NCI-H2029 (cell line): Measurements from ENCODE around the gene DCLRE1B.
A peak's percentile ranks its signal among the peaks of the same experiment; 100 is the strongest.

Experiments used
- DNase-seq: peaks from one replicate; lab custom pipeline; 2025; lab: John Stamatoyannopoulos, UW

The DCLRE1B gene

DNA sequence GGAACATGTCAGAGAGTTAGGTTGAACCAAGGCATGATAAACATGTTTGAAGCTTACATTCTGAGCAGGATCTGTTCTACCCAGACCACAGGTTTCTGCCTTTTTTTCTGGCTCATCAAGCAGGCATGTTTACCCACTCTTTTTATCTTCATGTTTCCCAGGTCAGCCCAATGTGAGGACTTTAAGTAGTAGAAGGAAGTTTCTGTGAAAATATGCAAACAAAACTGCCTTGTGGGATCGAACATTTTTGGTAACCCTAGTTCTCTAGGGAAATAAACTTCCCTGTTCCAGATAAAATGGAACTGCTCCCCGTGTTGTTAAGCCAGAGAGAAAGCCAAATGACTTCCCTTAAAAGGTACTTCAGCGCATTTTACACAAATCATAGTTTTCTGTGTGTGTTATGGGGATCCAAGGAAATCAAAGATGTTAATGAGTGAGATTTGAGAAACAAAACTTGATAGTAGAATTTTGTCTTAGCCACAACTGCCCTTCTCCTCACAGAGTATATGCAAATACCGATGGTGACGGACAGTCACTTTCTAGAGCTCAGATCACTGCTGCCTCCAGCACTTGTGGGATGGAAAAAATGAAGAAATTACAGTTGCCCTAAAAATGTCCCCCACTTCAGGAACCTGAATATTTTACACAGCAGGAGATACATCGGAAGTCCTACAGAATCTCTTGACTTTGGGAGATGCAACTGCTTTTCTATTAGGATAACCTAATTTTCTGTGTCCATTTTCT is 23.2 kb downstream of the DCLRE1B start:
- DNase-seq: no peak

DNA sequence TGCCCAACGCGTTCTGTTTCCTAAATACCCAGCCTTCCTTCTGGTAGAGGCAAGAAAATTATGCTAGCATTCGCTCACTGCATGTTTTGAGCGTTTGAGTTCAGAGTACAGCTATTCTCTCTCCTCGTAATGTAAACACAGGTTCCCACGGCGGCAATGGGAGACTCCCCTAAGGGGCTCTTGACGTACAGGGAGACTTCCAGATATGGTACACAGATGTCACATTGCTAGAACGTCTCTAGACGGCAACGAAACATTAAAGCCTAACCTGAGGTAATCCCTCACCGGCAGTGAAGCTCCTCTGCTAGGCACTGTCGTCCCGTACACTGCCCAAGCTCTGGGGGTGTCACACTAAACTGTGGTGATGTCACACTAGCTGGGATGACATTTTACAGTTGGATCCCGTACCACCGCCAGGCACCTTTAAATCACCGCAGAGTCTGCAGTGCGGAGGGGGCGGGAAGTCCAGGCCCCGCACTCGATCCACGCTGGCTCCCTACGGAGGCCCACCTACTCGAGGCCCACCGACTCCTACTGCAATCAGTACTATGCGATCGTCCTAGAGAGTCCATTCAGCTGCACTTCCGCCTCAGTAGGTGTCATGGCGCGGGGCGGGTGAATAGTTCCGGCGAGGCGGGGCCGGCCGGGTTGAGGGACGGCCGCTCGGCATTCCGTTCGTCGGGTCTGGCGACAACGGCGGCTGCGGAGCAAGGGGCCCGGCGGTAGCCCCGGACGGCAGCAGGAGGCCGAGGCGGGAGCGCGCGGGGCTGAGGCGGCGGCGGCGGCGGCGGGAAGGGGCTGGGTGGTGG is 24.0 kb downstream of the DCLRE1B start, which contains the start of gene HIPK1:
Gene HIPK1, plus strand, starts transcription at position 384 of the 809 bp plus-strand sequence.
- peak; percentile 87 for DNase-seq

DNA sequence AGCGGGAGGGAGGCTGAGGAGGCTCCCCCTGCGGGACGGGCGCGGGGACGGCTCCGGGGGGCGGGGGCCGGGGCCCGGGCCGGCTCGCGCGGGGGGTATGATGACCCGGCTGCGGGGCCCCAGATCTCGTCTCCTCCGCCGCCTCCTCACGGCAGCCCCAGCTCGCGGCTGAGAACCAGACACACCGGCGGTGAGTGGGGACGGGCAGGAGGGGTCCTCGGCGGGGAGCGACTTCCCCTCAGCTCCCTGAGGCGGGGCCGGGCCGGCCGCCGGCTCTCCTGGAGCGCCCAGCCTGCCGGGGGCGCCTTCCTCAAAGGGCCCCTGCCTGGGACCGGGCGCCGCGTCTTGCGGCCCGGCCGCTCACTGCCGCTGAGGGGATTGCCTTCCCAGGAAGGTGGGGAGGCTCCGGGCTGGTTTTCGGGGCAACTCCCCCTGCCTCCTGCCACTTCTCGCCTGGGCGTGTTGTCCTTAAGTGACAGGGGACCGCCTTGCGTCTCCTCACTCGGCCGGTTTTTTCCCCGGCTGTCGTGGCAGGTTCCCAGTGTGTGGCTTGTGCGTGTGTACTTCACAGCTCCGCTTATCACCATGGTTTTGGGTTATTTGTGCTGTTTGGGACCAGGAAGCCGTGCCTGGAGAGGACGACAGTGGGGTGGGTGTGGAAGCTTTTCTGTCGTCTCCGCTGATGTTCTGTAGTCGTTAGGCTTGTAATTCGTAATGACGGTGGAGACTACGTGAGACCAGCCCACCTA is 24.8 kb downstream of the DCLRE1B start:
- no peak for DNase-seq

DNA sequence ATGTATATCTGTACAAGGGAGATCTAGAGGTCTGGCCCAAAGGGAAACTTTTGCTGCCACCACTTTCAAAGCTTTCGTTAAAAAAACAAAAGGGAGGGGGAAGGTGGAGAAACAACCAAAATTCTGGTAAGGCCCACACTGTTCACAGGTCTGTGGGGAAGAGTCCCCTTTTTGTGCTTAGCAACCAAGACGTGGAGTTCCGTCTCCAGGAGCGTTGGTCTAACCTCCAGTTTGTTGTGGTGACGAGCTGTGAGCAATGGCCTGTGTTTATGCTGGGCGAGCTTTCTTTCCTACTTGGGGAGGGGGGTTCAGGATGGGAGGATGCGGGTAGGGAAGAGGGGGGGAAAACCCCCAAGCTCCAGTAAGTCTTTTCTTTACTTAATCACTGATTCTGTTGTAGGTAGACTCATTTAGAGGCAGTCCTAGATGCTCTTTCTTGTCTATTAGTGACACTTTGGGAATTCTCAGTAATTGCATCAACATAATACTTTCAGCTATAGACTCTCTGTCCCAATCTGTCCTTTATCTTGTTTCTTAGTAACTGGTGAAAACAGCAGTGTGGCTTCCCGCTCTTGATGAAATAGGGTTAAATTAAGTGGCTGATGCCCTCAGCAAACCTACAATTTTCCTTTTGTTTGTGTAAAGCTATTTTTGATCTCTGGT is 25.5 kb downstream of the DCLRE1B start:
- DNase-seq: no peak

DNA sequence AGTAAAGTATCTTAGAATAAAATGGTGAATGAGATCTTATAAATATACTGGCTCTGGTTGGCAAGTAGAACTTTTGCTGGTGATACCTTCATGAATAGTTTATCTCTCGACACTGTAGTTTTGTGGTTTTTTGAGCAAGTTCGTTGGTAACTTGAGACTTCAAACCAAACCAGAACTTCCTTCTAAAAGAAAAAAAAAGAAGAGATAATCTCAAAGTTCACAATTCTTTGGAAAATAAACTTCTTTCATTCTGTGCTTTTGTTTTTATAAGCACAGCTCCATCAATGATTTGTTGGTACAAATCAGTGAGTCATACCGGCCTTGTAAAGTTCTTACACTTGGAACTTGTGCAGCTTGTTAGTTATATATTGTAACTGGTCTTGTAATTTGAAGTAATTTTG is 26.3 kb downstream of the DCLRE1B start:
- DNase-seq: no peak

DNA sequence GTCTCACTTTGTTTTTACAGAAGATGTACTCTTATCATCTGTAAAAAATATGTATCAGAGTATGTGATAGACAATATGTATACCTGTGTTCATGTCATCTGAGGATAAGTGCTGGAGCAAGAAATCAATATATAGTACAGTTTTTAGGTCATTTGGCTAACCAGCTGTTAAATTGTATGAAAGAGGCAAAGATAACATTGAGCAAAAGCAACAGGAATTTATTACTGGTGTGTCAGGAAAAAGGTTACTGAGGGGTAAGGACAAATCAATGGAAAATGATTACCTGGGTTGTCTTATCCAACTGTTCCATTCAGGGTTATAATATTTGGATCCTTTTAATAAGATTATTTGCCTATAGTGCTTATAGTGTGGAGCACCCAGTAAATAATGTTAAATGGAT is 28.9 kb downstream of the DCLRE1B start:
- DNase-seq: no peak

DNA sequence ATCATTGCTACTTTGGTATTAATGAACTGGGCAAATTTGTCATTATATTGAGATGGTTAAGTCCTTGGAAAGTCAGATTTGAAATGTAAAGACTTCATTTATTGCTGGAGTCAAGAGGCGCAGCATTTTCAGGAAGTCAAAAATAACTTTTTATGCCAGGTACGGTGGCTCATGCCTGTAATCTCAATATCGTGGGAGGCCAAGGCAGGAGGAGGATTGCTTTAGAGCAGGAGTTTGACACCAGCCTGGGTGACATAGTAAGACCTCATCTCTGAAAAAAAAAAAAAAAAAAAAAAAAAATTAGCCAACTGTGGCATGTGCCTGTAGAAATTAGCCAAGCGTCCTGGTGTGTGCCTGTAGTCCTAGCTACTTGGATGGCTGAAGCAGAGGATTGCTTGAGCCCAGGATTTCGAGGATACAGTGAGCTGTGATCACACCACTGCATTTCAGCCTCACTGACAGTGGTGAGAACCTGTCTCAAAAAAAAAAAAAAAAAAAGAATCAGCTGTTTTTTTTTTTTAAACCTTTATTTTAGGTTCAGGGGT is 29.5 kb downstream of the DCLRE1B start:
- DNase-seq: no peak

DNA sequence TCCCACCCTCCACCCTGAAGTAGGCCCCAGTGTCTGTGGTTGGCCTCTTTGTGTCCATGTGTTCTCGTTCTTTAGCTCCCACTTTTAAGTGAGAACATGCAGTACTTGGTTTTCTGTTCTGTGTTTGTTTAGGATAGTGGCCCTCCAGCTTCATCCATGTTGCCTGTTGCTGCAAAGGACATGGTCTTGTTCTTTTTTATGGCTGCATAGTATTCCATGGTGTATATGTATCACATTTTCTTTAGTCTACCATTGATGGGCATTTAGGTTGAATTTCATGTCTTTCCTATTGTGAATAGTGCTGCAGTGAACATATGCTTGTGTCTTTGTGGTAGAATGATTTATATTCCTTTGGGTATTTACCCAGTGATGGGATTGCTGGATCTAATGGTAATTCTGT is 30.1 kb downstream of the DCLRE1B start:
- no peak for DNase-seq

DNA sequence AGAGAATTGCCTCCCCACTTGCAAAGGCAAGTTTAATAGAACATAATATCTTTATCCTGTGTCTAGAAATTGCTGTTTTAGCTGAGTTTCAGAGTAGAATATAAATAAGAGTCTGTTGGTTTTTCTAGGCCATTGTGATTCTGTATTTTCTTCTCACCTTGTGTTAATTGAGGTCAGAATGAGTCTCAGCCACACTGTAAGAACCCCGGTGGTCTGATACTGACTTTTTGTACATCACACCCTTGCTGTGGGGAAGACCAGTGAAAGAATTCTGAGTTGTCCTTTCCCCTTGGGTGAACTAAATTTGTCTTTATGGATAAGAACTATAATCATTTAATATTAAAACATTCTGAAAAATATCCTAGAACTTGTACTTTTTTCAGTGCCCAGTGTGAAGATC is 30.8 kb downstream of the DCLRE1B start:
- DNase-seq: no peak

DNA sequence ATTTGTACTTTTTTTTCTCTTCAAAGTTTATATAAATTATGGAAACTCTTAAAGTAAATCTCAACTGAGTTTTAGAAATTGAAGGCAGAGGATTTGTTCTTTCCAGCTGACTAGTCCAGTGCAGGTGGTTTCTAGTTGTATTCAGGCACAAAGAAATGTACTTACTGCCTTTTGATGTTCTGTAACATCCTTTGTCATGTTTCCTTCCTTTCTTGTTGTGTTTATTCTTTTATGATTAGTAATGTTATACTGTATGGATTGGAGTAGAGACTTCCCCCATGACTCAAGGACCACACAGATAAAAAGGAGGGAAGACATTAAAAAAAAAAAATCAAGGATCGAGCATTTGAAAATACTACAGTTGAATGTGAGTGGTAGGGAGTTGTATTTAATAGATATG is 32.0 kb downstream of the DCLRE1B start:
- no peak for DNase-seq

DNA sequence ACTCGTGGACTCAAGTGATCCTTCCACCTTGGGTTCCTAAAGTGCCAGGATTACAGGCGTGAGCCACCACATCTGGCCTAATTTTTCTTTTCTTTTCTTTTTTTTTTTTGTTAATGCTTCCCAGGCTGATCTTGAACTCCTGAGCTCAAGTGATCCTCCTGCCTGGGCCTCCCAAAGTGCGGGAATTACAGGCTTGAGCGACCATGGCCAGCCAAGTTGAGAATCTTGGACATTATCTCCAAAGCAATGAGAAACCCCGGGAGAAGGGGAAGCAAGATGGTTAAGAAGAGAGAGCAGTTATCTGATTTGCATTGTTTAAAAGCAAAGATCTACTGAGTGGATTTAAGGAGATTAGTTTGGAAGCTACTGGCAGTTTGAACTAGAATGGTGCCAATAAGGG is 33.1 kb downstream of the DCLRE1B start:
- no peak for DNase-seq

DNA sequence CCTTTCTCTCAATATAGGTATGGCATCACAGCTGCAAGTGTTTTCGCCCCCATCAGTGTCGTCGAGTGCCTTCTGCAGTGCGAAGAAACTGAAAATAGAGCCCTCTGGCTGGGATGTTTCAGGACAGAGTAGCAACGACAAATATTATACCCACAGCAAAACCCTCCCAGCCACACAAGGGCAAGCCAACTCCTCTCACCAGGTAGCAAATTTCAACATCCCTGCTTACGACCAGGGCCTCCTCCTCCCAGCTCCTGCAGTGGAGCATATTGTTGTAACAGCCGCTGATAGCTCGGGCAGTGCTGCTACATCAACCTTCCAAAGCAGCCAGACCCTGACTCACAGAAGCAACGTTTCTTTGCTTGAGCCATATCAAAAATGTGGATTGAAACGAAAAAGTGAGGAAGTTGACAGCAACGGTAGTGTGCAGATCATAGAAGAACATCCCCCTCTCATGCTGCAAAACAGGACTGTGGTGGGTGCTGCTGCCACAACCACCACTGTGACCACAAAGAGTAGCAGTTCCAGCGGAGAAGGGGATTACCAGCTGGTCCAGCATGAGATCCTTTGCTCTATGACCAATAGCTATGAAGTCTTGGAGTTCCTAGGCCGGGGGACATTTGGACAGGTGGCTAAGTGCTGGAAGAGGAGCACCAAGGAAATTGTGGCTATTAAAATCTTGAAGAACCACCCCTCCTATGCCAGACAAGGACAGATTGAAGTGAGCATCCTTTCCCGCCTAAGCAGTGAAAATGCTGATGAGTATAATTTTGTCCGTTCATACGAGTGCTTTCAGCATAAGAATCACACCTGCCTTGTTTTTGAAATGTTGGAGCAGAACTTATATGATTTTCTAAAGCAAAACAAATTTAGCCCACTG is 35.5 kb downstream of the DCLRE1B start:
- no peak for DNase-seq

DNA sequence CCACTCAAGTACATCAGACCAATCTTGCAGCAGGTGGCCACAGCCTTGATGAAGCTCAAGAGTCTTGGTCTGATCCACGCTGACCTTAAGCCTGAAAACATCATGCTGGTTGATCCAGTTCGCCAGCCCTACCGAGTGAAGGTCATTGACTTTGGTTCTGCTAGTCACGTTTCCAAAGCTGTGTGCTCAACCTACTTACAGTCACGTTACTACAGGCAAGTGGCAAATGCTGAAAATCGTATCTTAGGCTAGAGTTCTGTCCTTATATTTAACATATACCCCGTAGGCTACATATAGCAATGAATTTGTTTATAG is 36.1 kb downstream of the DCLRE1B start:
- no peak for DNase-seq

DNA sequence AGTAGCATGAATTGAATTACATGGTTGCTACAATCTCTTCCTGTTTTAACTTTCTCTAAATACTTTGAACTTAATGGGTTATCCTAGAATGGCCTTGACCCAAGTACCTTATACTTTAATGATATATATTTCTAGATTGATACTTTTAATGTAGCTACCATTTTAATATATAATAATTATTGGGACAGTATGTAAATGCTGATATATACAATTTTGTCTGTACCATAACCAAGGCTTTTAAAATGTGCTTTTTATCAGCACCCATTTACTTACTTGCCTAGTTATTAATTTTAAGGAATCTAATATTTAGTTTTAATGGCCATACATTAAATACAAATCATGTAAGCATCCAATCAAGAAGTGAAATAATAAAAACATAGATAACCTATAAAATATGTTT is 37.4 kb downstream of the DCLRE1B start:
- DNase-seq: no peak

DNA sequence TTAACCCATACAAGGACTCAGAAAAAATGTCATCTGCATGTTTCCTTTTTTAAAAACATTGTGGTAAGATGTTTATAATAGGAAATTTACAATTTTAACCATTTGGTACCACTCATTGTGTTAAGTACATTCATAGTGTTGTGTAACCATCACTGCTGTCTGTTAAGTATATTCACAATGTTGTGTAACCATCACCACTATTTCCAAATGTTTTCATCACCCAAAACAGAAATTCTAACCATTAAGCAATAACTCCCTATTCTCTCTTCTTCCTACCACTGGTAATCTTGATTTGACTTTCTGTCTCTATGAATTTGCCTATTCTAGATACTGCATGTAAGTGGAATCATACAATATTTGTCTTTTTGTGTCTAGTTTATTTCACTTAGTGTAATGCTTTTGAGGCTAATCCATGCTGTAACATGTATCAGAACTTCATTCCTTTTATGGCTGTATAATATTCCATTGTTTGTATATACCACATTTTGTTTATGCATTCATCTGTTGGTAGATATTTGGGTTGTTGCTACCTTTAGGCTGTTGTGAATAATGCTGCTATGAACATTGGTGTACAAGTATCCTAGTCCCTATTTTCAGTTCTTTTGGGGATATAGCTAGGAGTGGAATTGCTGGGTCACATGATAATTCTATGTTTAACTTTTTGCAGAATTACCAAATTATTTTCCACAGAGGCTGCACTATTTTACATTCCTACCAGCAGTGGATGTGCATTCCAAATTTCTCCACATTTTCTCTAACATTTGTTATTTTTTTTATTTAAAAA is 38.1 kb downstream of the DCLRE1B start:
- no peak for DNase-seq

DNA sequence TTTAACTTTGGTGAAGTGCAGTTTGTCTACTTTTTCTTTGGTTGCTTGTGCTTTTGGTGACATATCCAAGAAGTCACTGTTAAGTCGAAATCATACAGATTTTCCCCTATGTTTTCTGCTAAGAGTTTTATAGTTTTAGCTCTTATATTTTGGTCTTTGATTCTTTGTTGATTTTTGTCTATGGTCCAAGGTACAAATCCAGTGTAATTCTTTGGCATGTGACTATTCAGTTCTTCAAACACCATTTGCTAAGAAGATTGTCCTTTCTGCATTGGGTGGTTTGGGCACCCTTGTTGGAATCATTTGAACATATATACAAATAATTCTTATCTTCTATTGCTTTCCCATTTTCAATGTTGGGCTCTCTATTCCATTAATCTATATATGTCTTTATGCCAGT is 40.2 kb downstream of the DCLRE1B start:
- no peak for DNase-seq

DNA sequence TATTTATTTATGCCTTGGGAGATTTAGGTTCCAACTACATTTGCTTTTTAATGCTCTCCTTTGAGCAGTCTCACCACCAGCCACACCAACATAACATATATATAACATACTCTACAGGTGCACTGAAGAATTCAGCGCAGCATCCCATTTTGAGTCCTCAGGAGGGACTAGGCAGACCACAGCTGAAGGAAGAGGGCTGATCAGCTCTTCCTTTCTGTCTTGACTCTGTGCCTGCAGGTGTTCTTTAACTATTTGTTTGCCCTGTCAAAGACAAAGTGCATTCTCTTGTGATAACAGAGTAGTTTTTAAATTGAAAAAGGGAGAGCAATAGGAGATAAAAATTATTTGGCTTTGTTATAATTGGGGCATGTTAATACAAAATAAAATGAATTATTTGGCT is 41.0 kb downstream of the DCLRE1B start:
- no peak for DNase-seq

DNA sequence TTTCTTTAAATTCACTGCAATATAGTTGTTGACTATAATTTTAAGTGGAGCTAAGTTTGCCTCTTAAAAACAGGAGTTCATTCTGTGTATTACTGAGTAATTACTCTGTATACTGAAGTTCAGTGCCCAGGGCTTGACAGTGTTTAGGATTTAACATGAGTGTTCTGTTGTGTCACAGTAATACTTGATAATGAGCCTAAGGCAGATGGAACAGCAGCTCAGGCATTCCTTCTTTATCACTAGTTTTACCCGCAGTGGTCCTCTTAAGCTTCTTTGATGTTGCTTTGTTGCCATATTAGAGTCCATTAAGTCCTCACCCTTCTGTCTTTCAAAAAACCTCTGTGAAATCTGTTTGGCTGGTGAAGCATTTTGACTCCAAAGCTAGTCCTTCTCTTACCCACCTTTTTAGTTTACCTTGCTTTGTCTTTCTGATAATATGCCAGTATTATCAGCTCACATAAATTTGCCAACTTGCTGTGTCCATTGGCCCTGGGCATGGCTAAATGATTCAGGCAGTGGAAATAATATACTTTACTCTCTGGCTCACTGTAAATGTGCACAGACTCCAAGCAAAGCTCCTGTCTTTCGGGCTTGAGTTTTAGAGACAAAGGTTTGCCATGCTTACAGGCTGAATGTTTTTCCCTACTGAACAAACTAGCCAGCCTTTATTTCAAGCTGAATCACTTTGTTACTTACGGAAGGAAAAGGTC is 41.7 kb downstream of the DCLRE1B start:
- no peak for DNase-seq

DNA sequence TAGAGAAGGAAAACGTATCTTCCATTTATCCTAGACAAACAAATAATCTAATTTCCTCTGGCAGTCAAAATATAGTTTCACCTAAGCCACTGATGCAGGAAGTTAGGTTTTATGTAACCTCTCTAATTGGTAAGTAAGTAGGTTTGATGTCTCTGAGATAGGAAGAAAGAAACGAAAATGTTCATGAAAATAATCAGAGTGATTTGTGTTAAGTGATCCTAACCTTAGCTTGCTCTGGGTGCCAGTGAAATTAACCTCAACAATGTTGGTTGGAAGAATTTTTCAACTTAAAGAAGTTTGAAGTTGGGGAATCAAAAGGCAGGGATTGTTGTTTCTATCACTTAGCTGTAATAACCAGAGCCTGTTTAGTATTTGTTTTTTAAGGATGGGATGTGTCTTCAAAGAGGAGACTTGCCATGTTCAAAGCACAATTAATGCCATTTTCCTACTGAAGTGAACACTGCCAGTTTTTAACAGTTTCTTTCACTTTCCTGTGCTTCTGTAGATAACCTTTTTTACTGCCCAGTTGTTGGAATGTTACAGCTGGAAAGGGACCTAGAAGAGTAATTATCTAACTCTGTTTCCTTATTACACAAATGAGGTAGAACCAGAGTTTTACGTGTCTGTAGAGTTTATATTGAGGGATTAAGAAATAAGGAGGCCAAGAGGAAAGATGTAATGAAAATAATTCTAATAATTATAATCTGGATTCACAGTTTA is 42.4 kb downstream of the DCLRE1B start:
- no peak for DNase-seq
